ENCODE data around the gene COL28A1.
"Not testable (repeated sequence)": the region's sequence is repeated elsewhere in the genome, so short reads cannot be mapped to it uniquely, and the experiment has no call there.

GRCh38 chr7:7464991-7465765 is 70.5 kb downstream of the COL28A1 start:
- TF ChIP-seq, protein P1, sequence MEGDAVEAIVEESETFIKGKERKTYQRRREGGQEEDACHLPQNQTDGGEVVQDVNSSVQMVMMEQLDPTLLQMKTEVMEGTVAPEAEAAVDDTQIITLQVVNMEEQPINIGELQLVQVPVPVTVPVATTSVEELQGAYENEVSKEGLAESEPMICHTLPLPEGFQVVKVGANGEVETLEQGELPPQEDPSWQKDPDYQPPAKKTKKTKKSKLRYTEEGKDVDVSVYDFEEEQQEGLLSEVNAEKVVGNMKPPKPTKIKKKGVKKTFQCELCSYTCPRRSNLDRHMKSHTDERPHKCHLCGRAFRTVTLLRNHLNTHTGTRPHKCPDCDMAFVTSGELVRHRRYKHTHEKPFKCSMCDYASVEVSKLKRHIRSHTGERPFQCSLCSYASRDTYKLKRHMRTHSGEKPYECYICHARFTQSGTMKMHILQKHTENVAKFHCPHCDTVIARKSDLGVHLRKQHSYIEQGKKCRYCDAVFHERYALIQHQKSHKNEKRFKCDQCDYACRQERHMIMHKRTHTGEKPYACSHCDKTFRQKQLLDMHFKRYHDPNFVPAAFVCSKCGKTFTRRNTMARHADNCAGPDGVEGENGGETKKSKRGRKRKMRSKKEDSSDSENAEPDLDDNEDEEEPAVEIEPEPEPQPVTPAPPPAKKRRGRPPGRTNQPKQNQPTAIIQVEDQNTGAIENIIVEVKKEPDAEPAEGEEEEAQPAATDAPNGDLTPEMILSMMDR (IDR thresholded peaks at IDR 0.05) = not testable (repeated sequence)
- TF ChIP-seq POLR2A (IDR thresholded peaks at IDR 0.05) = not testable (repeated sequence)

All from lower leg skin (tissue), 3 donors.